Mesothelial cell of epicardium (in vitro differentiated cells): ENCODE measurements around the gene ST6GALNAC5. TPM values are rescaled to one million over a fixed set of nuclear protein-coding genes. Genes with fewer than 3 reads are reported as not detected.

Experiments used
- DNase-seq, 2 experiments: peaks; one replicate each; pipeline ENCODE4 v3.0.0; 2021; ENCODE audit warnings: low spot score in 2 of 2; ENCODE audit not compliant: unreplicated experiment in 2 of 2
- H3K27ac Mint-ChIP-seq: 2 replicates; pipeline ENCODE4 v1.8.0; 2021; ENCODE audit warnings: mixed read lengths
- H3K27me3 Mint-ChIP-seq: 2 replicates; pipeline ENCODE4 v1.8.0; 2021; ENCODE audit warnings: low read depth, mixed read lengths
- H3K36me3 Mint-ChIP-seq: 2 replicates; pipeline ENCODE4 v1.8.0; 2021; ENCODE audit warnings: mixed read lengths
- H3K4me1 Mint-ChIP-seq: 2 replicates; pipeline ENCODE4 v1.8.0; 2021; ENCODE audit warnings: mixed read lengths
- H3K4me3 Mint-ChIP-seq: 2 replicates; pipeline ENCODE4 v1.8.0; 2021; ENCODE audit warnings: mild to moderate bottlenecking, moderate library complexity, mixed read lengths
- H3K9me3 Mint-ChIP-seq: 2 replicates; pipeline ENCODE4 v1.8.0; 2021; ENCODE audit warnings: mixed read lengths
- total RNA-seq: library from RNA; stranded (reverse); gene quantifications from 3 replicates; pipeline ENCODE4 v1.2.1, GENCODE V29; 2021
- TF ChIP-seq, protein P1 (sequence below): fragments of 200-600 bp; sonication (generic); IDR thresholded peaks from one replicate; pipeline ENCODE4 v1.5.0; 2021; ENCODE audit warnings: antibody characterized with exemption; ENCODE audit not compliant: unreplicated experiment

Gene ST6GALNAC5
- total RNA-seq, 1 donor from 2014 or later, result 16.7 TPM

DNA sequence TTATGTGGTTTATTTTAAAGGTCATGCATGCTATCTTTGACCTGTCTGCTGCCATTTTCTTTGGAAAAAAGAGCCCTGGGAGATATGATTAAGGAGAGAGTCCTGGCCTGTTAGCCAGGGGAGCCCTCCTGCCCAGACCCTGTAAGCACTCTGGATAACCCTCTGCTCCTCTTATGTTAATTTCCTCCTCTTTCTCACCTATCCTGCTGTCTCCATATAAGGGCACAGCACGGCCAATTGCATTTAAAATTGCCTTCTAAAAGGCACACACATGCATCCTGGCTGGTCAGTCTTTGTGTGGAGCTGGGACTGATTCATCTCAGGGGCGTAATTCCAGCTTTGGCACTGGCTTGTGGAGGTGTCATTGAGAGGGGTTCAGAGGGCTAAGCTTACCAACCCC is 158.9 kb downstream of the ST6GALNAC5 start:
- DNase-seq, result no peak
- Mint-ChIP-seq H3K27me3 (peaks cover 5% of the 10 kb centered on the region), H3K4me1 (no peaks in the 10 kb centered on the region), H3K9me3 (no peaks in the 10 kb centered on the region), H3K27ac (no peak overlapping the region), H3K36me3 (no peaks in the 10 kb centered on the region), H3K4me3 (no peak overlapping the region)
- TF ChIP-seq, protein P1, sequence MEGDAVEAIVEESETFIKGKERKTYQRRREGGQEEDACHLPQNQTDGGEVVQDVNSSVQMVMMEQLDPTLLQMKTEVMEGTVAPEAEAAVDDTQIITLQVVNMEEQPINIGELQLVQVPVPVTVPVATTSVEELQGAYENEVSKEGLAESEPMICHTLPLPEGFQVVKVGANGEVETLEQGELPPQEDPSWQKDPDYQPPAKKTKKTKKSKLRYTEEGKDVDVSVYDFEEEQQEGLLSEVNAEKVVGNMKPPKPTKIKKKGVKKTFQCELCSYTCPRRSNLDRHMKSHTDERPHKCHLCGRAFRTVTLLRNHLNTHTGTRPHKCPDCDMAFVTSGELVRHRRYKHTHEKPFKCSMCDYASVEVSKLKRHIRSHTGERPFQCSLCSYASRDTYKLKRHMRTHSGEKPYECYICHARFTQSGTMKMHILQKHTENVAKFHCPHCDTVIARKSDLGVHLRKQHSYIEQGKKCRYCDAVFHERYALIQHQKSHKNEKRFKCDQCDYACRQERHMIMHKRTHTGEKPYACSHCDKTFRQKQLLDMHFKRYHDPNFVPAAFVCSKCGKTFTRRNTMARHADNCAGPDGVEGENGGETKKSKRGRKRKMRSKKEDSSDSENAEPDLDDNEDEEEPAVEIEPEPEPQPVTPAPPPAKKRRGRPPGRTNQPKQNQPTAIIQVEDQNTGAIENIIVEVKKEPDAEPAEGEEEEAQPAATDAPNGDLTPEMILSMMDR, result no peak

DNA sequence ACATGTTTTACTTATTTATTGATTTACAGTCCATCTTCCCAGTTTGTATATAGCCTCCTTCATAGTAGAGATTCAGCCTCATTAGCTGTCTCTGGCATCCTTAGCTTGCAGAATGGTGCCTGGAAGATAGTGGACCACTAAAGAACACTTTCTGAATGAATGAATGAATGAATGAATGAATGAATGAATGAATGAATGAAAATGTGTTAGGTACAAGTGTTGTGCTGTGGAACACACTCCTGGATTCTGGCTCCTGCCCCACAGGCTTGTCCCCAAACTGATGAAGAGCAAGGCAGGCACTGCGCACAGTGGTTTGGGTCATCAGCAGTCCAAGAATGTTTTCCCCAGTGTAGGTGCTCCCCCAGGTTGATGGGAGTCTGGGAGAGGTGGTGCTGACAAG is 159.4 kb downstream of the ST6GALNAC5 start:
- Mint-ChIP-seq H3K4me1 (no peaks in the 10 kb centered on the region), H3K27ac (no peak overlapping the region), H3K27me3 (peaks cover 5% of the 10 kb centered on the region), H3K4me3 (no peak overlapping the region), H3K36me3 (no peaks in the 10 kb centered on the region), H3K9me3 (no peaks in the 10 kb centered on the region)
- TF ChIP-seq, protein P1, result no peak
- no peak for DNase-seq

DNA sequence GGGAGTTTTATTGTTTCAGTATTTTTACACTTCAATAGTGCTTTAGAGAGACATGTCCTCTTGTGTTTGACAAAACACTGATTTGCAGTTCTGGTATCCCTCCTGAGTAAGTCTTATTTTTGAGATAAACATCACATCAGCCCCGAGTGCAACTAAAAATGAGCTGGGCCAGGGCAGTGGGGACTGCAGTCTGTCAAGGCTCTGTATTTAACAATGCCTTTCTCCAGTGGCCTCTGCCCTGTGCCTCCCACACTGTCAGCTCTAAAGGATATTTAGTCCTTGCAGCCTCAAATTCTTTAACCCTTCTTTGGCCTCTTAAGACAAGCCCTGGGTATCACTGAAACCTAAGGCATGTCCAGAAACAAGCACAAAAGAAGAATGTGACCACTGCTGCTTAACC is 160.6 kb downstream of the ST6GALNAC5 start:
- H3K9me3 Mint-ChIP-seq, result no peaks in the 10 kb centered on the region
- H3K4me3 Mint-ChIP-seq, result no peak overlapping the region
- no peak overlapping the region for H3K27ac Mint-ChIP-seq
- TF ChIP-seq, protein P1, result no peak
- no peaks in the 10 kb centered on the region for H3K4me1 Mint-ChIP-seq
- H3K27me3 Mint-ChIP-seq, result peaks cover 5% of the 10 kb centered on the region
- DNase-seq, result no peak
- no peaks in the 10 kb centered on the region for H3K36me3 Mint-ChIP-seq

DNA sequence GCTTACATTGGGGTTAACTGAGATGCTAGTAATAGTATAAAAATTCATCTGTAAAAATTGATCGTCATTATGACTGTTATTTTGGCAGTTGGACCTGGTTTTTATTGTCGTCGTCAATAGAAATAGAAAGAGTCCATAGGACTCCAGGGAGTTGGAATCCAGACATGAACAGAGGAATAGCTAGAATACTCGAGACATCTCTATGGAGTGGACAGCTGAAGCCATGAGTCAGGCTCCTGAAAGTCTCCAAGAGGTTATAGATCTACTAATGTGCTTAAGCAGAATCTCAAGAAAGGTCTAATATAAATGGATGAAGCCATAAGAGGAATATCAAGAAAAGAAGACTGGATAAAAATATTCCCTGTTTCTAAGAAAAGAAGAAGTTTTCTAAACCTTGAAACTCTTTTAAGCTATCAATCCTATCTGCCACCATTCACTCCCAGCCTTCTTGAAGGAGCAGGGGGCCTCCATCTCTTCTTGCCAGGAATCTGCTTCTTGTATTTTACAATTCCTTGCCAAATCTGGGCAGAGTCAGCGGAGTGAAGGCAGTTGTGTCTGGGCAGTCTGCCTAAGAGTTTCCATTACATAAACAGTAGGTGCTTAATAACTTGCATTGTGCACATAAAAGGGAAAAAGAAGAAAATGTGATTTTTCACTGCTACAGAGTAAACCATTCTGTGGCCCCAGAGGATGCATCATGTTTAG is 163.3 kb downstream of the ST6GALNAC5 start:
- TF ChIP-seq, protein P1, result no peak
- Mint-ChIP-seq H3K27me3 (peaks cover 8% of the 10 kb centered on the region), H3K27ac (no peak overlapping the region), H3K36me3 (no peaks in the 10 kb centered on the region), H3K4me3 (no peak overlapping the region), H3K4me1 (no peaks in the 10 kb centered on the region), H3K9me3 (no peaks in the 10 kb centered on the region)
- no peak for DNase-seq

DNA sequence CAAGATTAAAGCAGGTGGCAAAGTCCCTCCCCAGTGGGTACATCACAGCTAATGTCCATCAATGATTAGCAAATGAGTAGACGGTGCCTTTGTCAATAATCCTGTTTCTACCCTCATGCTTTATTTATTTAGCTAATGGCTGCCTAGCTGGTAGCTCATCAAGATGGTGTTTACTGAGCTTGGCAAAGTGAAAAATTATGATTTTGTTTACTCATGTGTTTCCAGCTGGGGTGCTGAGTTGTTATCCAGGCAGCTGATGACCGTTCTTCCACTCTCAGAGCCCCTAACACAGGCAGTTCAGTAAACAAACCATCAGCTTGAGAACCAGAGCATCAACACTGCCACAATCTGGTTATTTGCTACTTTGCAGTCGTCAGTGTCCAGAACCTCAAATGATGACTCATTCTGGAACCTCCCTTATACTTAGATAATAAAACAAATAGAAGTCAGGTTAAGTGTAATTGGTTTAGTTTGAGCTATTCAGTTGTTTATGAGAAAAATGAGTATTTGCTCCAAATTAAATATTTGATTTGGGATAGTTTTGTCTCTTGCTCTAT is 163.9 kb downstream of the ST6GALNAC5 start:
- H3K27me3 Mint-ChIP-seq, result peaks cover 8% of the 10 kb centered on the region
- no peak overlapping the region for H3K27ac Mint-ChIP-seq
- H3K36me3 Mint-ChIP-seq, result no peaks in the 10 kb centered on the region
- TF ChIP-seq, protein P1, result no peak
- no peaks in the 10 kb centered on the region for H3K9me3 Mint-ChIP-seq
- H3K4me3 Mint-ChIP-seq, result no peak overlapping the region
- H3K4me1 Mint-ChIP-seq, result no peaks in the 10 kb centered on the region
- no peak for DNase-seq
